Upper lobe of left lung (tissue), 4 donors: ENCODE measurements around the gene MICA.

Source experiments
- POLR2AphosphoS5 ChIP-seq, 2 donors: sonication (generic); formaldehyde crosslinking; IDR thresholded peaks; one replicate each; pipeline ENCODE4 v1.5.1; 2017; ENCODE audit warnings: antibody characterized with exemption in 2 of 2
- TF ChIP-seq, protein P1 (sequence below), 6 experiments: fragments of 450-650 bp in 4 of 6; fragments of 200-600 bp in 2 of 6; sonication (generic) in 2 of 6; IDR thresholded peaks; one replicate each; pipeline ENCODE4 v1.5.1; 2016 to 2019; ENCODE audit warnings: antibody characterized with exemption in 6 of 6

DNA sequence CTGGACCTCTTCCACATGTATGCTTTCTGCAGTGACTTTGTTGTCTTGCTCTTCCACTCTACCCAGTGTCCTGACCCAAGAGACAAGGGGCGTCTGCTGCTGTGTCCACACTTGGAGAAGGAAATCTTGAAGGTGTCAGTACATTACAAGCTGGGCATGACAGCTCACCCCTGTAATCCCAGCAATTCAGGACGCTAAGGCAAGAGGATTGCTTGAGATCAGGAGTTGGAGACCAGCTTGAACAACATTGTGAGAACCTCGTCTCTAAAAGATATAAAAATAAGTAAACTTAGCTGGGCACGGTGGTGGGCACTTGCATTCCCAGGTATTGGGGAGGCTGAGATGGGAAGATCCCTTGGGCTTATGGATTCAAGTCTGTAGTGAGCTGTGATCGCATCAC is 40.6 kb upstream of the MICA start:
- TF ChIP-seq, protein P1, sequence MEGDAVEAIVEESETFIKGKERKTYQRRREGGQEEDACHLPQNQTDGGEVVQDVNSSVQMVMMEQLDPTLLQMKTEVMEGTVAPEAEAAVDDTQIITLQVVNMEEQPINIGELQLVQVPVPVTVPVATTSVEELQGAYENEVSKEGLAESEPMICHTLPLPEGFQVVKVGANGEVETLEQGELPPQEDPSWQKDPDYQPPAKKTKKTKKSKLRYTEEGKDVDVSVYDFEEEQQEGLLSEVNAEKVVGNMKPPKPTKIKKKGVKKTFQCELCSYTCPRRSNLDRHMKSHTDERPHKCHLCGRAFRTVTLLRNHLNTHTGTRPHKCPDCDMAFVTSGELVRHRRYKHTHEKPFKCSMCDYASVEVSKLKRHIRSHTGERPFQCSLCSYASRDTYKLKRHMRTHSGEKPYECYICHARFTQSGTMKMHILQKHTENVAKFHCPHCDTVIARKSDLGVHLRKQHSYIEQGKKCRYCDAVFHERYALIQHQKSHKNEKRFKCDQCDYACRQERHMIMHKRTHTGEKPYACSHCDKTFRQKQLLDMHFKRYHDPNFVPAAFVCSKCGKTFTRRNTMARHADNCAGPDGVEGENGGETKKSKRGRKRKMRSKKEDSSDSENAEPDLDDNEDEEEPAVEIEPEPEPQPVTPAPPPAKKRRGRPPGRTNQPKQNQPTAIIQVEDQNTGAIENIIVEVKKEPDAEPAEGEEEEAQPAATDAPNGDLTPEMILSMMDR (IDR thresholded peaks at IDR 0.05), result no peak
- TF ChIP-seq POLR2AphosphoS5 (IDR thresholded peaks at IDR 0.05), result no peak
